ENCODE measurements around the gene GPATCH8.

DNA sequence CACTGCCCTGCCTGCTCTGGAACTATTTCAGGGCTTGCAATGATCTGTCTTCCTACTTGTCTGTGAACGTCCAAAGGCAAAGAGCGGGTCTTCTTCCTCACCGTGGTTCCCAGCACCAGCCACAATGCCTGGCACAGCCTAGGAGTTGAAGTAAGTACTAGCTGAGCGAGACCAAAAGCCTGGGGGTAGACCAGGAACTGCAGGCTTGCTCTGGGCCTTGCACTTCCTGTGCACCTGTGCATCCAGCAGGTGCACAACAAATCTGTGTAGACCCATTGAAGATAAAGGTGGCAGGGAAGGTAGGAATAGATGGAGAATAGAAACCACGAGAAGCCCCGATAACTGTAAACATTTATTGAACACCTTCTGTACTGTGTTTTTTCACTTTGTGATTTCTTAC lies 144.2 kb downstream of the GPATCH8 start:
- no peak for TF ChIP-seq YY1 (IDR thresholded peaks at IDR 0.05; ENCODE audit: insufficient read depth, insufficient read length)
- TF ChIP-seq SUZ12 (IDR thresholded peaks at IDR 0.05; ENCODE audit: extremely low read depth, insufficient read depth, insufficient read length), result no peak

All from NT2/D1 (cell line).